Stomach (tissue), 4 donors: Measurements from ENCODE around the gene ADAMTS15.

Source experiments
- EP300 ChIP-seq: sonication (generic); formaldehyde crosslinking; IDR thresholded peaks from one replicate; pipeline ENCODE4 v1.6.1; 2017; ENCODE audit warnings: antibody characterized with exemption
- POLR2A ChIP-seq, 4 donors: fragments of 450-650 bp; IDR thresholded peaks; one replicate each; pipeline ENCODE4 v1.6.1; 2016; ENCODE audit warnings: antibody characterized with exemption in 4 of 4, control low read depth in 2 of 4, mild to moderate bottlenecking in 1 of 4, moderate library complexity in 1 of 4
- TF ChIP-seq, protein P1 (sequence below), 7 experiments: fragments of 450-650 bp in 4 of 7; fragments of 200-600 bp in 3 of 7; sonication (generic) in 3 of 7; IDR thresholded peaks; one replicate each; pipeline ENCODE4 v1.5.1; 2016 to 2019; ENCODE audit warnings: antibody characterized with exemption in 7 of 7, control low read depth in 2 of 7, mild to moderate bottlenecking in 1 of 7

DNA sequence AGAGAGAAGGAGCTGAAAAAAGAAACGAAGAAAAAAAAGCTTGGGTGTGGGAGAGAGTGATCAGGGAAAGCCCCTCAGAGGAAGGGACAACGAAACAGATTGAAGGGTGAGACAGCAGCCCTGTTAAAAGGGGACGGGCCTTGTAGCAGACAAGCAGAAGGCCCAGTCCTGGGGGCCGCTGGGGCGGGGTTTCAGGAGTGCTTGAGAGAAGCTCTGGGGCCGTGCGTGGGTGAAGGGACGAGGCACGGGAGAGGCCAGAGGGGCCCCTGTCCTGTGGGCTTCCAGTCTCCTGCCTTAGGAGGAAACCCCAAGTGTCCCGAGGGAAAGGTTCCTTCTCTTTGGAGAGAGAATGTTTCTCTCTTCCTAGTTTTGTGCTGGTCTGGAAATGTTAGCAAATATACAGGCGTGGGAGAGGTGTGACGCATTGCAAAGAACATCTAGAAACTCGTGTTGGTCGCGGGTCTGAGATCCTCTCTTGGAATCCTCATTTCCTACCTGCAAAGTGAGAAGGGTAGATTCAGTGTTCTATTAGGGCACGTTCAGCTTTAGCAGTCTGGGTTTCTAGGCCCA, 28.6 kb downstream of the ADAMTS15 start:
- TF ChIP-seq, protein P1, sequence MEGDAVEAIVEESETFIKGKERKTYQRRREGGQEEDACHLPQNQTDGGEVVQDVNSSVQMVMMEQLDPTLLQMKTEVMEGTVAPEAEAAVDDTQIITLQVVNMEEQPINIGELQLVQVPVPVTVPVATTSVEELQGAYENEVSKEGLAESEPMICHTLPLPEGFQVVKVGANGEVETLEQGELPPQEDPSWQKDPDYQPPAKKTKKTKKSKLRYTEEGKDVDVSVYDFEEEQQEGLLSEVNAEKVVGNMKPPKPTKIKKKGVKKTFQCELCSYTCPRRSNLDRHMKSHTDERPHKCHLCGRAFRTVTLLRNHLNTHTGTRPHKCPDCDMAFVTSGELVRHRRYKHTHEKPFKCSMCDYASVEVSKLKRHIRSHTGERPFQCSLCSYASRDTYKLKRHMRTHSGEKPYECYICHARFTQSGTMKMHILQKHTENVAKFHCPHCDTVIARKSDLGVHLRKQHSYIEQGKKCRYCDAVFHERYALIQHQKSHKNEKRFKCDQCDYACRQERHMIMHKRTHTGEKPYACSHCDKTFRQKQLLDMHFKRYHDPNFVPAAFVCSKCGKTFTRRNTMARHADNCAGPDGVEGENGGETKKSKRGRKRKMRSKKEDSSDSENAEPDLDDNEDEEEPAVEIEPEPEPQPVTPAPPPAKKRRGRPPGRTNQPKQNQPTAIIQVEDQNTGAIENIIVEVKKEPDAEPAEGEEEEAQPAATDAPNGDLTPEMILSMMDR (IDR thresholded peaks at IDR 0.05) = no peak
- TF ChIP-seq EP300 (no peak), POLR2A (IDR thresholded peaks at IDR 0.05) (no peak)
